ENCODE measurements around the gene BTAF1. TPM values are rescaled to one million over a fixed set of nuclear protein-coding genes. Genes with fewer than 3 reads are reported as not detected.

BTAF1 gene
- total and polyA plus RNA-seq, 10 of the 15 experiments (the other 5 are each of a cell fraction or from before 2014, with no cell fraction given), result 11.8 to 157 (median 55.5) TPM

DNA sequence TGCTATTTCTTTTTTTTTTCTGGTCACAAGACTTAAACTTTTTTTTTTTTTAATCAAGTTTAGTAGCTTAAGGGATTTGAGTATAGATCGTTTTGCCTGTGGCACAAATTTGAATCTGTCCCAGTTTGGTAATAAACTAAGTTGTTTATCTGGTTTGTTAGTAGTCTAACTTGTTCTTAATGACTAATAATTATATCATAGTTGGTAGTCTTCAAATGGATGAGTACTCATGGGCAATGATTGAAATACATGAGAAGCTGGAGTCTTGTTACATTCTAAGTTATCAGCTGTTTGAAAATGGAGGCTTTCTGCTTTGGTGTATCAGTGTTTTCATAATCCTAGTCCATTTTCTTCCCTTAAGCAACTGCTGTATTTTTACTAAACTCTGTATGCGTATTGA, 12.3 kb downstream of the BTAF1 start:
- in situ Hi-C loops (cut with MboI), result no loop called here
- RAD21 ChIA-PET (ENCODE audit: unreplicated experiment), result interaction anchor here (1.0 kb wide), 2 partner anchors 12 to 27 kb away, joined by 3 read pairs; partner anchors contain the start of gene BTAF1
- Histone ChIP-seq H3K9ac (ENCODE audit: control insufficient read depth, insufficient read depth, low read length) (no peak overlapping the region), H3K4me1 (ENCODE audit: control insufficient read depth, insufficient read depth, low read length) (no peaks in the 10 kb centered on the region), H4K20me1 (ENCODE audit: control insufficient read depth, insufficient read depth) (no peaks in the 10 kb centered on the region), H3K27me3 (replicated peaks in 1 of 2; ENCODE audit: control insufficient read depth in 2 of 2, insufficient read depth in 2 of 2, low read length in 1 of 2) (no peaks in the 10 kb centered on the region), H3K36me3 (ENCODE audit: control insufficient read depth in 2 of 2, insufficient read depth in 2 of 2, low read length in 1 of 2) (peaks cover 13 to 24% of the 10 kb centered on the region in 2 experiments), H3K79me2 (ENCODE audit: control insufficient read depth, insufficient read depth, low read length) (peaks cover 73% of the 10 kb centered on the region), H3K9me3 (replicated peaks; ENCODE audit: control insufficient read depth, insufficient read depth, low read length) (no peaks in the 10 kb centered on the region; the same call in 2 of the 3 replicates), H3K4me3 (no peak overlapping the region), H3K27ac (ENCODE audit: control insufficient read depth, insufficient read depth) (no peak overlapping the region), H2AFZ (ENCODE audit: control insufficient read depth, low read depth, low read length) (no peak overlapping the region), H3K4me2 (ENCODE audit: control insufficient read depth, insufficient read depth) (no peak overlapping the region)
- no peak for TF ChIP-seq POLR2AphosphoS5 (IDR thresholded peaks at IDR 0.05; ENCODE audit: low read length)
- no peak for TF ChIP-seq GATAD2B (conservative IDR thresholded peaks at IDR 0.05; ENCODE audit: low read depth)
- no peak for TF ChIP-seq RAD51 (IDR thresholded peaks at IDR 0.05)
- TF ChIP-seq MYB (IDR thresholded peaks at IDR 0.05; ENCODE audit: borderline replicate concordance, low read depth, low read length), result no peak
- no peak for TF ChIP-seq JUNB (IDR thresholded peaks at IDR 0.05)
- TF ChIP-seq RELA (IDR thresholded peaks at IDR 0.05; ENCODE audit: borderline replicate concordance, partially characterized antibody), result no peak
- no peak for TF ChIP-seq RUNX3 (IDR thresholded peaks at IDR 0.05; ENCODE audit: low read length)
- TF ChIP-seq CHD2 (IDR thresholded peaks at IDR 0.05; ENCODE audit: borderline replicate concordance, low read depth, low read length), result no peak
- no peak for TF ChIP-seq MEF2A (IDR thresholded peaks at IDR 0.05; ENCODE audit: insufficient read depth, low read depth, low read length)
- no peak for TF ChIP-seq ZSCAN29 (IDR thresholded peaks at IDR 0.05)
- TF ChIP-seq, protein P1, sequence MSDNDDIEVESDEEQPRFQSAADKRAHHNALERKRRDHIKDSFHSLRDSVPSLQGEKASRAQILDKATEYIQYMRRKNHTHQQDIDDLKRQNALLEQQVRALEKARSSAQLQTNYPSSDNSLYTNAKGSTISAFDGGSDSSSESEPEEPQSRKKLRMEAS (IDR thresholded peaks at IDR 0.05; ENCODE audit: low read depth, low read length), result no peak
- TF ChIP-seq NR2C1 (IDR thresholded peaks at IDR 0.05), result no peak
- no peak for TF ChIP-seq CEBPB (IDR thresholded peaks at IDR 0.05; ENCODE audit: borderline replicate concordance in 1 of 2, low read depth in 2 of 2, low read length in 2 of 2)
- no peak for TF ChIP-seq TCF12 (IDR thresholded peaks at IDR 0.05; ENCODE audit: low read depth, low read length)
- TF ChIP-seq TAF1 (IDR thresholded peaks at IDR 0.05; ENCODE audit: borderline replicate concordance, low read depth, low read length), result no peak
- TF ChIP-seq, protein P2, sequence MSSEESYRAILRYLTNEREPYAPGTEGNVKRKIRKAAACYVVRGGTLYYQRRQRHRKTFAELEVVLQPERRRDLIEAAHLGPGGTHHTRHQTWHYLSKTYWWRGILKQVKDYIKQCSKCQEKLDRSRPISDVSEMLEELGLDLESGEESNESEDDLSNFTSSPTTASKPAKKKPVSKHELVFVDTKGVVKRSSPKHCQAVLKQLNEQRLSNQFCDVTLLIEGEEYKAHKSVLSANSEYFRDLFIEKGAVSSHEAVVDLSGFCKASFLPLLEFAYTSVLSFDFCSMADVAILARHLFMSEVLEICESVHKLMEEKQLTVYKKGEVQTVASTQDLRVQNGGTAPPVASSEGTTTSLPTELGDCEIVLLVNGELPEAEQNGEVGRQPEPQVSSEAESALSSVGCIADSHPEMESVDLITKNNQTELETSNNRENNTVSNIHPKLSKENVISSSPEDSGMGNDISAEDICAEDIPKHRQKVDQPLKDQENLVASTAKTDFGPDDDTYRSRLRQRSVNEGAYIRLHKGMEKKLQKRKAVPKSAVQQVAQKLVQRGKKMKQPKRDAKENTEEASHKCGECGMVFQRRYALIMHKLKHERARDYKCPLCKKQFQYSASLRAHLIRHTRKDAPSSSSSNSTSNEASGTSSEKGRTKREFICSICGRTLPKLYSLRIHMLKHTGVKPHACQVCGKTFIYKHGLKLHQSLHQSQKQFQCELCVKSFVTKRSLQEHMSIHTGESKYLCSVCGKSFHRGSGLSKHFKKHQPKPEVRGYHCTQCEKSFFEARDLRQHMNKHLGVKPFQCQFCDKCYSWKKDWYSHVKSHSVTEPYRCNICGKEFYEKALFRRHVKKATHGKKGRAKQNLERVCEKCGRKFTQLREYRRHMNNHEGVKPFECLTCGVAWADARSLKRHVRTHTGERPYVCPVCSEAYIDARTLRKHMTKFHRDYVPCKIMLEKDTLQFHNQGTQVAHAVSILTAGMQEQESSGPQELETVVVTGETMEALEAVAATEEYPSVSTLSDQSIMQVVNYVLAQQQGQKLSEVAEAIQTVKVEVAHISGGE (CRISPR knock-in tag; IDR thresholded peaks at IDR 0.05), result no peak
- TF ChIP-seq ZNF384 (IDR thresholded peaks at IDR 0.05; ENCODE audit: borderline replicate concordance, low read depth, low read length), result no peak
- TF ChIP-seq EED (IDR thresholded peaks at IDR 0.05; ENCODE audit: low read depth), result no peak
- TF ChIP-seq, protein P3, sequence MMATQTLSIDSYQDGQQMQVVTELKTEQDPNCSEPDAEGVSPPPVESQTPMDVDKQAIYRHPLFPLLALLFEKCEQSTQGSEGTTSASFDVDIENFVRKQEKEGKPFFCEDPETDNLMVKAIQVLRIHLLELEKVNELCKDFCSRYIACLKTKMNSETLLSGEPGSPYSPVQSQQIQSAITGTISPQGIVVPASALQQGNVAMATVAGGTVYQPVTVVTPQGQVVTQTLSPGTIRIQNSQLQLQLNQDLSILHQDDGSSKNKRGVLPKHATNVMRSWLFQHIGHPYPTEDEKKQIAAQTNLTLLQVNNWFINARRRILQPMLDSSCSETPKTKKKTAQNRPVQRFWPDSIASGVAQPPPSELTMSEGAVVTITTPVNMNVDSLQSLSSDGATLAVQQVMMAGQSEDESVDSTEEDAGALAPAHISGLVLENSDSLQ (IDR thresholded peaks at IDR 0.05), result no peak
- intact Hi-C loops (cut with micrococcal nuclease; ENCODE audit: unreplicated experiment), result no loop called here
- WGBS (ENCODE audit: insufficient coverage, insufficient replicate concordance, low lambda C conversion rate, missing lambda C conversion rate), result 72% methylated on average over 2 of the region's 2 CpGs
- BruUV-seq (replicated peaks), result no TSS peak
- FAIRE-seq (no peak), DNase-seq (ENCODE audit: low read depth, low spot score) (no peak), ATAC-seq (no peak)
- SMC1A ChIA-PET (ENCODE audit: uncharacterized antibody, unreplicated experiment), result interaction anchor here (0.8 kb wide), 1 partner anchor 9 kb away, joined by 4 read pairs; no protein-coding TSS in a partner anchor
- POLR2A ChIA-PET, result interaction anchor here (0.8 to 1.3 kb wide), 2 partner anchors 12 to 16 kb away, joined by 3 to 4 read pairs; partner anchors contain the start of gene BTAF1
- CTCF ChIA-PET, result no interaction called here

Data from GM12878 (cell line).